HG03135 (cell line): ENCODE results near the gene ZNF76.

Experiments used
- ATAC-seq: cut with Tn5 transposase; IDR thresholded peaks from one replicate; pipeline ENCODE4 v1.9.1; 2021; ENCODE audit warnings: mild to moderate bottlenecking, moderate library complexity; ENCODE audit not compliant: unreplicated experiment

Gene ZNF76

DNA sequence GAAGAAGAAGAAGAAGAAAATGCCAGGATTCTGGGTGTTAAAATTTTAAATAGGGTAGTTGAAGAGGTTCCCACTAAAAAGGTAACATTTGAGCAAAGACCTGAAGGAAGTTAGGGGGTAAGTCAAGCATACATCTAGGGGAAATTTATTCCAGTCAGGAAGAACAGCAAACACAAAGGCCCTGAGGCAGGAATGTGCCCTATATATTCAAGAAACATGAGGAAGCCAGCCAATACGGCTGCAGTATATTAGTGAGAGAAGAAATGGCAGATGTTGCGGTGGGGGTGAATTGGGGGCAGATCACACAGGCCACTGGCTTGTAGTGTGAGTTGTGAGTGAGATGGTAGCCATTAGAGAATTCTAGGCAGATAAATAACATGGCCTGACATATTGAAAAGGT lies 6.0 kb downstream of the ZNF76 start:
- ATAC-seq, result no peak

DNA sequence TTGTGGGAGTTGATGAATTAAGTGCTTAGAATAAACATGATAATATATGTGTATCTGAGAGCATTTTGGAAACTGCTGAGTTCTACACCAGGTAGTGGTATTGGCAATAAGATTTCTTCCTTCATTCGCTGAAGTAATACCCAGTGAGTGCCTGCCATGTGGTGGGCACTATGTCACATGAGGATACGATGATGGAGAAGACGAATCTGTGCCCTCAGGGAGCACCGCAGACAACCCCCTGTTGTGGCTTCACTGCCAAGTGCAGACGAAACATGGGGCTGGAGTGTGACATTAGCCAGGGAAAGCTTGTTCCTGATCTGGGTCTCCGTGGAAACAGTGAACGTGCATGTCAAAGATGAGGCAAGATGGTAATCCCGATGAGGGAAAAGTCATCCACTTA lies 7.9 kb downstream of the ZNF76 start:
- no peak for ATAC-seq

DNA sequence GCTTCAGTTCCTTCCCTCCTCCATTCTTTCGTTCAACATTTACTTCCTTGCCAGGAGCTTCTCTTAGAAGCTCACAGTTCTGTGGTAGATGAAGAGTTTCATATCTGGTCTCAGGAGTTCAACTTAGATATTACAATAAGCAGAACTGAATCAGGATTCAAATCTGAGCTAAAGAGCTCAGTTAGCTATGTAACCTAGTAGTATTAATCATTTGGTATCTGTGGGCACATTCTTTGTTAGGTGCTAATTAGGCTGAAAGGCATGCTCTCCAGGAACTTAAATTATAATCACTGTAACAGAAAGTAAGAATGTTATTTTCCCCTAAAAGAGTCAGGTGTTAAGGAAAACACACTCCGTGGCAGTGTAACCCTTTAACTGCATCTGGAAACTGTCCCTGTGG lies 8.4 kb downstream of the ZNF76 start:
- no peak for ATAC-seq

DNA sequence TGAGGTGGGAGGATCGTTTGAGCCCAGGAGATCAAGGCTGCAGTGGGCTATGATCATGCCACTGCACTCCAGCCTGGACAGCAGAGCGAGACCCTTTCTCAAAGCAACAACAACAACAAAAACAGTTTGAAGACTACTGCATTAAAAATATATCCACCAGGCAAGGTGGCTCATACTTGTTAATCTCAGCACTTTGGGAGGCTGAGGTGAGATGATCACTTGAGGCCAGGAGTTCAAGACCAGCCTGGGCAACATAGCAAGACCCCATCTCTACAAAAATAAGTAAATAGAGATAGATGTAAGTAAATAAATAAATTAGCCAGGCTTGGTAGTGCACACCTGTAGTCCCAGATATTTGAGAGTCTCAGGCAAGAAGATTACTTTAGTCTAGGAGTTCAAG lies 12.5 kb downstream of the ZNF76 start:
- ATAC-seq, result no peak

DNA sequence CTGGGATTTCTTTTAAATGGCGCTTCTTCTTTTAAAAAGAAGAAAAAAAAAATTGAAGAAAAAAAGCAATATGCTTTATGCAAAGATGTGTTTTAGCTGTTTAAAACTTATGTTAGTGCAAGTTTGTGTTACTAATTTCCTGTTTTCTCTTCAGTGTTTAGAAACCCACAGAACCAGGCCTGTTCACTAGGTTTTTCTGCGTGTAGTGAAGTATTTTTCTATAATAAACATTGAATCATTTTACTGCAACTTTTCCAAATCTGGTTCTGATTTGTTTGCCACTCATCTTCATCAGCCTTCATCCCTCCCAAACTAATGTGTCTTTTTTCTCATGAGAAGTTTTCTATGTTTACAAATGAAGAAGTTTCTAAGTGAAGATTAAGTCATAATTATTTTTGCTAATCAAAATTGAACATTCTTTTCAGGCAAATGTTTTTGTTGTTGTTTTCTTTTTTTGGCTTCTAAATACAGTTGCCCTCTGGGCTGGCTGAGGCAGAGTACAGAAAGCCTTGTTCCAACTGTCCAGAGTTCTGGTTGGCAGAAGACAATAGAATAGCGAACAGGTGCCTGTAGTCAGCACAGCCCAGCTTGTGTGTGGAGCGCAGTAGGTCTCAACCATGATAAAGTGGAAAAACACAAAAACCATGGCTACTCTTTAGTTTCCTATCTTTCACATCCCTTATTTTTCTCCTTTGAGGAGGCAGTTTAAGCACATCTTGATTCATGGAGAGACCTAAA lies 14.5 kb downstream of the ZNF76 start:
- no peak for ATAC-seq

DNA sequence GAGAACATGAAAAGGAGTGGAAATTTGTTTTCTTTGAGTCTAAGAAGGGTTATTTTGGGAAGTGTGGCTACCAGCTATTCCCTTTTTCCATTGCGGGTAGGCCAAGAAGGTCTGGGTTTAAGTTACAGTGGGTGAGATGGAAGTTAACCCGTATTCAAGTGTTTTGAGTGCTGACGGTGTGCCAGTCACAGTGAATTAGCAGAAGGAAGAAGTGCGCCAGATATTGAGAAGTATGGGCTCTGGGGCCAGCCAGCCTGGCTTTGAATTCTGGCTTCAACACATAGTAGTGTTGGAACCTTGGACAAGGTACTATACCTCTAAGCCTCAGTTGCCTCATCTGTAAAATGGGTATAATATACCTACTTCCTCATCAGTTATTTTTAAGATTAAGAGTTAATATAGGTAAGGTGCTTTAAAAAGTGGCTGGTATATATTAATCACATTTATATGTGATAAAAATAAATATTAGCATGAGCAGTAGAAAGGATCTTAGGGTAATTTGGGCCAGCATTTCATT lies 16.3 kb downstream of the ZNF76 start:
- no peak for ATAC-seq

DNA sequence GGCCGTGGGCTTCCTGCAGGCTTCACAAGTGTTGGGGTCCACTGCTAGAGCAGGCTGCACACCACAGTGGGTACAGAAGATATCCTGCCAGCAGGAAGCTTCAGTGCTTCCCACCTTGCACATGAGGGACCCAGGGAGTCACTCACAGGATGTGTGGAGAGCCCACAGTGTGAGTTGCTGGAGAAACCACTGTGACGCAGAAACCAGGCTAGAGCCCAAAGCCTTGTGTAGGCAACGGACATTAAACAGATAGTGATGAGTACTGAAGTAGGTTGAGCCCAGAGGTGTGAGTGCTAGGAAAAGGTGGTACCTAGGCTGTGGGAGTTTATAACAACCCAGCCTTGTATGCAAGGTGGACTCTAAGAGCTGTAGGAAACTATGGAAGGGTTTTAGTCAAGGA lies 19.2 kb downstream of the ZNF76 start:
- ATAC-seq, result no peak

DNA sequence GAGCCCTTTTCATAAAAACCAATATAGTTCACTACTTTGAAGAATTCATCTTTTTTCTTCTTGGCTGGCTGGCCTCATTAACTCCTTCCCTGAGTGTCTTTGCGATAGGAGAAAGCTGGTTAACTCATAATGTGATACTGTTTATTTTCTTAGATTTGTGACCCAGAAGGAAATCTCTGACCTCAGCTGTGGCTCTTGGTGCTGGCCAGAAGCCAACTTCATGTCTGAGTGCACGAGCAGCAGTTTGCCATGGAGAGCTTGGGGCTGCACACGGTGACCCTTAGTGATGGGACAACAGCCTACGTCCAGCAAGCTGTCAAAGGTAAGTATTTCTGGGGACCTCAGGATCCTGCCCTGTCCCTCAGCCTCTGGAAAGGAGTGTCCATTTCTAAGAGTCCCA lies 21.4 kb downstream of the ZNF76 start:
- no peak for ATAC-seq

DNA sequence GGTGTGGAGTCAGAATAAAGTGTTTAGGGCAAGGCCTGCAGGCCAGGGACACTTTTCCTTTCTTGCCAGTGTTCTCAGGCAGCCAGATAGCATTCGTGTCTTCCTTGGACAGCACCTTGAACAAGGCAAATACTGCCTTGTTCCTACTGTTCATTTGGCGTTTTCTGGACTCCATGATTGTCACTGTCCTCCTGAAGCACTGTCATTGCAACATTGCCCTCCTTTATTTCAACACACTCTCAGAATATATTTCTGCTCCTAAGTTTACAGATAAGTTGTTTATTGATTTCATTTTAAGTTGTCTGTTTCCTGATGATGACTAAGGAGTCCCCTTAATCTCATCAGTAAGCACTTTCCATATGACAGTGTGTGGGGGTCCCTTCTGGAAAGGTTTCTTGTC lies 22.9 kb downstream of the ZNF76 start:
- ATAC-seq, result no peak

DNA sequence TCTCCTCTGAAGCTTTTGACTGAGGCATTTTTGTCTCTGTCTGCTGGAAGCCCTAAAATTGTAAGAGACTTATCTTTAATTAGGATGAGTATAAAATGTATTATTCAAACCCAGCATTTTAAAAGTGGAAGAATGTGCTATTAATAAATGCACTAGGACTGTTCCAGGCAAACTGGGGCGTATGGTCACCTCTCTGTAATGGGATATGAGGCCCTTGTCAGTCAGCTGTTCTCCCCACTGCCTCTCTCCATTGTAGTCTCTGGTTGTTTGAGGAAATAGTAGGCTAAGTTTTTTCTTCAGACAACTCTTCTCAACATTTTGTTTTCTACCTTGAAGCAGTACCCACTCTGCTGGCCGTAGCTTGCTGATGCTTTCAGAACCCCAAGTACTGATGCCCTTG lies 23.8 kb downstream of the ZNF76 start:
- no peak for ATAC-seq

DNA sequence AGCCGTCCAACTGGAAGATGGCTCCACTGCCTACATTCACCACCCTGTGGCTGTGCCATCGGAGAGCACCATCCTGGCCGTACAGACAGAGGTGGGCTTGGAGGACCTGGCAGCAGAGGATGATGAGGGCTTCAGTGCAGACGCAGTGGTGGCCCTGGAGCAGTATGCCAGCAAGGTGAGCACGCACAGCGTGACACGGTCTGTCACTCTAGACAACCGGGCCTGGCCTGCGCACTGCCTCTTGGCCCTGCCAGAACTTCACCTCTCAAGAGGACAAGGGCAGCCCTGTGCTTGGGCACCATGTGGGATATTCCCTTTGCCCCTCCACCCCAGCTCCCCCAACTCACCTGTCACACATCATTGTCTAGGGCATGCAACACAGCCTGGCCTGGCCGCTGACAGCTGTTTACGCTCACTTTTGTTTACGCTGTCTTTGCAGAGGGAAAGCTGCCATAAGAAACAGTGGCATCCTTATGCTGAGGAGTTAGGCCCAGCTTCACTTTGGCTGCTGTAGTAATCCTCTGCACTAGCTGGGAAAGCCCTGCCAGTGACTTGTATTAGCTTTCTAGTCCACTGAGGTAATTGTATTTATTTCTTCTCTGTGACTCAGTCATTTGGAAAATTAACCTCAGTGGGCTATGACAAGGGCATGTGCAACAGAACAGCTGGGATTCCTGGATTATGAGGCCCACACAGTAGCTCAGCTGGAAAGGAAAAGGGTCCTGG lies 28.3 kb downstream of the ZNF76 start:
- ATAC-seq, result no peak

DNA sequence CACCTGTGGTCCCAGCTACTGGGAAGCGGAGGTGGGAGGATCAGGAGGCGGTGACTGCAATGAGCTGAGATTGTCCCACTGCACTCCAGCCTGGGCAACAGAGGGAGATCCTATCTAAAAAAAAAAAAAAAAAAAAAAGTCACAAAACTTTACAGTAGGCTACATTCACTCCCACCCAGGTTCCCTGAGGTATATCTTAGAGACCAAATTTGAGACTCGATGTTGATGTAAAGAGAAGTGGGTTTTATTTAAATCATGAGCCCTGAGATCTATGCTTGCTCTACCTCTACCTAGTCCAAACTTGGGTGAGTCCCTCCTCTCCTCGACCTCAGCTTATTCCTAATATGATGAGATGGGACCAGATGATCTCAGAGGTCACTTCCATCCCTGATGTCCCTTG lies 29.3 kb downstream of the ZNF76 start:
- ATAC-seq, result no peak

DNA sequence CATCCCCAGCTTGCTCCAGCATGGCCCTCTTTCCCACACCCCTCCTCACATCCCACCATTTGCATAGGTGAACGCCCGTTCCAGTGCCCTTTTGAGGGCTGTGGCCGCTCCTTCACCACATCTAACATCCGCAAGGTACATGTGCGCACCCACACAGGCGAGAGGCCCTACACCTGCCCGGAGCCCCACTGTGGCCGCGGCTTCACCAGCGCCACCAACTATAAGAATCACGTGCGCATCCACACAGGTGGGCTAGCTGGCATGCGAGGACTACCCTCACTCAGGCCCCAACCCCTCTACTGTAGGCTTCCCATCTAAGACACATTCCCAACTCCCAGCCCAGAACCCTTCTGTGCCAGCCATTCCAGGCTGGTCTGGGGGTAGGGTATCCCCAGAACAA lies 32.0 kb downstream of the ZNF76 start:
- no peak for ATAC-seq

DNA sequence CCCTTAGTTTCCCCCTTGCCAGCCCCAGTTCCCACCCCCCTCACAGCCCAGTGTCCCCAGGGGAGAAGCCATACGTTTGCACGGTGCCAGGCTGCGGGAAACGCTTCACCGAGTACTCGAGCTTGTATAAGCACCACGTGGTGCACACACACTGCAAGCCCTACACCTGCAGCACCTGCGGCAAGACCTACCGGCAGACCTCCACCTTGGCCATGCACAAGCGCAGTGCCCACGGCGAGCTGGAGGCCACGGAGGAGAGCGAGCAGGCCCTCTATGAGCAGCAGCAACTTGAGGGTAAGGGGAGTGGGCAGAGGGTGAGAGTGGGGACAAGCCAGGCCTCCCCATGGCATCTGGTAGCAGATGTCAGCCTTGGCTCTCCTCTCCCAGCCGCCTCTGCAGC lies 33.0 kb downstream of the ZNF76 start:
- no peak for ATAC-seq

DNA sequence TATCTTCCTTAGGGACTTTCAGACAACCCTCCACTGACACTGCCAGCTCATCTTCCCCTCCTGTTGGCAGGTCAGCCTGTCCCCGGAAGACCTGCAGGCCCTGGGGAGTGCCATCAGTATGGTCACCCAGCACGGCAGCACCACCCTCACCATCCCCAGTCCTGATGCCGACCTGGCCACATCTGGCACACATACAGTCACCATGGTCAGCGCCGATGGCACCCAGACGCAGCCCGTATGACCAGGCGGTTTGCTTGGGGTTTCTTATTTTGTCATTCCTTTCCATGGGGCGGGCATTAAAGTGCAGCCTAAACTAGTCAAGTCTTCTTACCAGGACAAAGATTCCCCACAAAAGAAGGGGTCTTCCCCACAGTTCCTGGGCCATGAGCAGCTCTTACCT lies 34.1 kb downstream of the ZNF76 start:
- ATAC-seq, result no peak

DNA sequence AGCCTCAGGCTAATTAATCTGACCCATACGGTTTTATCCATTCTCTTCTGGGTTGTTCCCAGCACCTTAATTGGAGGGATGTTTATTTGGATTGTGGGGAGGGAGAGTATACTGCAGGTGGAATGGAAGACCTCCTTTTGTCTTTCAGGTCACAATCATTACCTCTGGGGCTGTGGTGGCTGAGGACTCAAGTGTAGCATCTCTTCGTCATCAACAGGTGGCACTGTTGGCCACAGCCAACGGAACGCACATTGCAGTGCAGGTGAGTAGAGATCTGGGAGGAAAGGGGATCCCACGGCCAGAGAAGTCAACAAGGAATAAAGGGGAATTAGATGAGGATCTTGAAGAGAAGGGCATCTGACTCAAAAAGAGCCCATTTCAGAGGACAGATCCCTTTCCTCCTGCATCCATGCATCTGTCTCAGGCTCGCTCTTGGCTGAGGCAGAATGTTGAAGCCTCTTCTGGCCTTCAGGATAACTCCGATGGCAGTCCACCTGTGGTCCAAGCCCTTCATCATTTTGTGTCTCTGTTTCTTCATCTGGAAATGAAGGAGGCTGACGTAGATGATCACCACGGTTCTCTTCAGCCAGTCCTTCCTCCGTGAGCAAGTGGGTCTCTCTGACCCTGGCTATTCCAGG lies 34.9 kb downstream of the ZNF76 start:
- no peak for ATAC-seq

DNA sequence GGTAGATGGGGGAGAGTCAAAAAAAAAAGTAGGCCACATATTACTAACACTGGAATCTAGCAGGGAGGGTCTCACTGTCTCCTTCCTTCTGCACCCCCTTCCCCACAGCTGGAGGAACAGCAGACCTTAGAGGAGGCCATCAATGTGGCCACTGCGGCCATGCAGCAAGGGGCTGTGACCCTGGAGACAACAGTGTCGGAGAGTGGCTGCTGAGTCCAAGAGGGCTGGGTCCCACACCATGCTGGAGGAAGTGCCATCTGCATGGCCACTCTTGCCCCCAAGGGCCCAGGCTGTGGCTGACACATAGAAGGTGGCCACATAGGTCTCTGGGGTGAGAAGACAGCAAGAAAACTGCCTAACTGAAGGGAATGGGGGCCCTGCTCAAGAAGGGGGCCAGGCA lies 35.5 kb downstream of the ZNF76 start:
- ATAC-seq, result no peak

DNA sequence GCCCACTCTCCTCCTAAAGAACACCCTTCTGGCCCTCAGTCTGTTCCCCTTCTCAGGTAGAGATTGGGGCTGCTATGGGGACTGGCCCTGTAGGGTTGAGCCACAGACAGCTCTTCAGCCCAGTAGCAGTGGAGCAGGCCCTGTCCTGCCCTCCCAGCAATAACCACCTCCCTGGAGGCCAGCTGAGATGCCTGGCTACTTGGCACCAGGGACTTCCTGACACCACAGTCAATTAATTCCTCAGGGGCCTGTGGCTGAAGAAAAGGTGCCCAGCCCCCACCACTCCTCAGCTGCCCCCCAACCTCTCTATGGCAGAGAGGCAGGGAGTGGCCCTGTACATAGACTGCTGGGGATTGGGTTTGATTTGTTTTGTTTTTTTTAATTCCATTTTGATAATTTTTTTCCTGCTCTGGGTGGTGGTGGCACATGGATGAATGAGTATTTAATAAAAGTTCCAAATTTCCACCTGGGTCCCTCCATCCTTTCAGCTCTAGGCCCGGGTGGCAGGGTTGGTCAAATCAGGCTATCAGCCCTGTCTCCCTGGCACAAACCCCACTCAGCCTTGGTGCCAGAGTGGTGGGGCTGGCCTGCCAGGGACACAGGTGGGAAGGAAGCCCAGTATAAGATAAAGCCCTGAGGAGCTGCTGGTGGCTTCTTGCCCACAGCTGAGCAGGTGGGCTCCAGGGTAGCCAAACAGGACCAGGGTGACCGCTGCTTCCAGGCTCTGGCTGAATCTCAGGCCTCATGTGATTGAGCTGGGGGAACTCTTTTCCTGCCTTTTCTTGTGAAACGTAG lies 36.2 kb downstream of the ZNF76 start:
- no peak for ATAC-seq

DNA sequence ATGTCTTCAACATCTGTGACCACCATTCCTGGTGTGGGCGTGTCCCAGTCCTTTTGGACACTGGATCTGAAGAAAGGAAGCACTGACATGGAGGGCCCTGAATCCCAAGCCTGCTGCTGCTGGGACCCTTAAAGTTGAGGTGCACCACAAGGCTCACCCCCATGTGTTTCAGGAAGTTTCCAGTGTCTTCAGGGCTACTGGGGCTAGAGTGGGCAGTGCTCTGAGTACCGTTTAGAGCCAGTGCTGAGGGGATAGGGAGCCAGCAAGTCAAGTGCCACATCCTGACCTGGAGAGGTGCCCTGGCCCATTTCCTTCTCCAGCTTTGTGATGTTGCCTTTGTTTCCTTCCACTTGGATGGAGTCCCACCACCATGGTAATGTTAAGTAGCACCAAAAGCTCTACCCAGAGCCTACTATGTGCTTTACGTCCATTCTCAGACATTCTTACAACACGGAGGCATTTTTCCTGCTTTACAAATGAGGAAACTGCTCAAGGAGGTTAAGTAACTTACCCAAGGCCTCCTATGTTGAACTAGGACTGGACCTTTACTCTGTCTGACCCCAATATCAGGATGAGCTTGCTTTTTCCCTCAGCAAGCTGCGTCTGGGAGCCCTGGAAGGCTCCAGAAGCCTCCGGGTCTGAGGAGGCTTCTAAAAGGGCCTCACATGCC lies 37.5 kb downstream of the ZNF76 start:
- ATAC-seq, result no peak

DNA sequence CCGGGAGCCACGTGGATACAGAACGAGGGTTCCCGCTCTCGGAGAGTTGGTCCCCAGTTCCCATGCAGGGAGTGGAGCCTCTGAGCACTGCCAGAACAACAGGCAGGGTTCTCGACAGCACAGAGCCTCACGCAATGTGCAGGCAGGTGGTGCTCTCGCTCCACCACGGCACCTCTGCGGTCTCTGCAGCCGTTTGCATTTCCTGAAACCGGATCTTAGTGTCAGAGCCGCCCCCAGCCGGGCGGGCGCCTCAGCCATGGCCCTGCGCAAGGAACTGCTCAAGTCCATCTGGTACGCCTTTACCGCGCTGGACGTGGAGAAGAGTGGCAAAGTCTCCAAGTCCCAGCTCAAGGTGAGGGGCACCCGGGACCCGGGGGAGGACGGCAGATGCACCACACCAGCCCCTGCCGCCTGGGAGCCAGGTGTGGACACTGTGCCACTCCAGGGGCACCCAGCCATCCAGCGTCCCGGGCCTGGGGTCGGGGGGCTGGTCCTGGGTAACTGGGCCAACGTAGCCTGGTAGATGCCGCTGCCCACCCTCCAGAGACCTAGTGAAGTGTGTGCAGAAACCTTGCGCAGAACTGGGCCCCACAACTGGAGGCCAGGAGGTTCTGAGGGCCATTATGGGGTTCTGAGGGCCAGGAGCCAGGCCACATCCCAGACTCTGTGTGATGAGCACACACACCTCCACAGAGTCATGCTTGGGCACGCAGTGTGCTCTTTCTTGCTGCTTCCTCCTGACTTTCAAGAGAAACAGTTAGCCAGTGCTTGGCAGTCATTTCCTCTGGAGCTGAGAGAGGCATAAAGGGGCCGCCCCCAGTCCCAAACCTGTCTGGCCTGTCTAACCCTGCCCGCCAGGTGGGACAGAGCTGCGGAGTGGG lies 38.3 kb downstream of the ZNF76 start, which contains the start of gene DEF6:
DEF6 (plus strand) TSS at position 218 of the 881 bp plus-strand sequence; CDS start at position 257, 39 bp downstream.
- ATAC-seq, result peak; percentile 83
